ENCODE data around the gene CAPN8.

DNA sequence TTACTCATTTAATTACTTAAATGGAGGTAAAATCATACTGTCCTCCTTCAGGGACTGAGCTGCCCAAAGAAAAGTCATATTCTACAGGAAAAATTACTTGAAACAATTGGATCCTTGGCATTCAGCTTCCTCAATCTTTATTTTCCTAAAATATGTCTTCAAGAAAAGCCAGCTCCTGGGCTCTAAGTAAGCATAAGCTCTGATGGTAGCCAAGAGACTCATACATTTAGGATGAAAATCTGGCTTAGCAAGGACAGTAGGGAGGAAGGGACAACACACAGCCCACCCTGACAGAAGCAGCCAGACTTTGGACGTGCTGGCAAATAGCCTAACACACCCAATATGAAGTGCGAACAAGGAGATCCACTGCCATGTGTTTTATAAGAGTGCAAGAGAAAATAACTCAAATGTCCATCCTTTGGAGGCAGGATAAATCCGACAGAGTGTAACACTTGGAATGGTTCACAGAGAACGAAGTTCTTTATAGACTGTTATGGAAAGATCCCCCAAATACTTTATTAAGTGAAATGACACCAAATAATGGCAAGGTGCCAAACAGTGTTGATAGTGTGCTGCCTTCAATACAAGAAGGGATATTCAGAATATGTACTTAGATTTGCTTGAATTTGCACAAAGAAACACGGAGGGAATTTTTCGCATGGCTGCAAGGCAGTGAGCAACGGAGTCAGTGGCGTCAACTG lies 14.1 kb downstream of the CAPN8 start:
- TF ChIP-seq, protein P1, sequence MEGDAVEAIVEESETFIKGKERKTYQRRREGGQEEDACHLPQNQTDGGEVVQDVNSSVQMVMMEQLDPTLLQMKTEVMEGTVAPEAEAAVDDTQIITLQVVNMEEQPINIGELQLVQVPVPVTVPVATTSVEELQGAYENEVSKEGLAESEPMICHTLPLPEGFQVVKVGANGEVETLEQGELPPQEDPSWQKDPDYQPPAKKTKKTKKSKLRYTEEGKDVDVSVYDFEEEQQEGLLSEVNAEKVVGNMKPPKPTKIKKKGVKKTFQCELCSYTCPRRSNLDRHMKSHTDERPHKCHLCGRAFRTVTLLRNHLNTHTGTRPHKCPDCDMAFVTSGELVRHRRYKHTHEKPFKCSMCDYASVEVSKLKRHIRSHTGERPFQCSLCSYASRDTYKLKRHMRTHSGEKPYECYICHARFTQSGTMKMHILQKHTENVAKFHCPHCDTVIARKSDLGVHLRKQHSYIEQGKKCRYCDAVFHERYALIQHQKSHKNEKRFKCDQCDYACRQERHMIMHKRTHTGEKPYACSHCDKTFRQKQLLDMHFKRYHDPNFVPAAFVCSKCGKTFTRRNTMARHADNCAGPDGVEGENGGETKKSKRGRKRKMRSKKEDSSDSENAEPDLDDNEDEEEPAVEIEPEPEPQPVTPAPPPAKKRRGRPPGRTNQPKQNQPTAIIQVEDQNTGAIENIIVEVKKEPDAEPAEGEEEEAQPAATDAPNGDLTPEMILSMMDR (IDR thresholded peaks at IDR 0.05) = no peak
- TF ChIP-seq POLR2A (IDR thresholded peaks at IDR 0.05) = no peak
- no peak for TF ChIP-seq POLR2AphosphoS5 (IDR thresholded peaks at IDR 0.05)
